IMR-90 (cell line): ENCODE data around the gene ALKBH1. TPM values are rescaled to one million over a fixed set of nuclear protein-coding genes. Genes with fewer than 3 reads are reported as not detected.

Experiments used
- ATAC-seq: fragments of 200-7000 bp; cut with Tn5 transposase; 2 replicates; pipeline ENCODE4 v1.9.1; 2020; ENCODE audit warnings: low read depth, mild to moderate bottlenecking, moderate library complexity
- BruUV-seq: library from RNA; stranded (reverse); fragments of 400-500 nt; replicated peaks from 2 replicates; lab custom pipeline; 2021; lab: Mats Ljungman, UMichigan
- CTCF ChIA-PET: fragments of 300-600 bp; formaldehyde crosslinking; extraction: SDS; loops from one replicate; lab custom pipeline; 2021; ENCODE audit warnings: antibody characterized with exemption; lab: Yijun Ruan, JAX
- POLR2A ChIA-PET: fragments of 300-600 bp; sonication (Branson Sonifier 250); formaldehyde crosslinking; loops from one replicate; lab custom pipeline; 2022; ENCODE audit warnings: antibody characterized with exemption; ENCODE audit not compliant: unreplicated experiment; lab: Charles Lee
- DNase-seq: peaks from one replicate; pipeline ENCODE4 v3.0.0; 2013
- H2AFZ ChIP-seq: replicated peaks from 2 replicates; pipeline ENCODE3; 2013; ENCODE audit warnings: low read length, mild to moderate bottlenecking; ENCODE audit not compliant: poor library complexity
- H2AK5ac ChIP-seq: 2 replicates; pipeline ENCODE4 v1.6.1; 2013; ENCODE audit warnings: low read depth, low read length, inconsistent platforms
- H2AK9ac ChIP-seq: replicated peaks from 2 replicates; pipeline ENCODE3; 2013; ENCODE audit warnings: mild to moderate bottlenecking, low read depth, low read length, moderate library complexity; ENCODE audit not compliant: poor library complexity
- H2BK120ac ChIP-seq: 2 replicates; pipeline ENCODE4 v1.6.1; 2013; ENCODE audit warnings: low read depth, low read length, inconsistent platforms
- H2BK15ac ChIP-seq: 3 replicates; pipeline ENCODE4 v1.6.1; 2013; ENCODE audit warnings: low read depth, low read length, inconsistent platforms
- H2BK20ac ChIP-seq: 2 replicates; pipeline ENCODE4 v1.6.1; 2013; ENCODE audit warnings: low read depth, mild to moderate bottlenecking, inconsistent platforms, low read length, moderate library complexity
- H2BK5ac ChIP-seq: 2 replicates; pipeline ENCODE4 v1.6.1; 2013; ENCODE audit warnings: mild to moderate bottlenecking, low read depth, low read length, inconsistent platforms; ENCODE audit not compliant: poor library complexity, severe bottlenecking
- H3K14ac ChIP-seq: replicated peaks from 2 replicates; pipeline ENCODE4 v1.6.1; 2013; ENCODE audit warnings: low read depth, low read length, inconsistent platforms
- H3K18ac ChIP-seq: 2 replicates; pipeline ENCODE4 v1.6.1; 2013; ENCODE audit warnings: low read depth, low read length, control low read depth
- H3K23ac ChIP-seq: 2 replicates; pipeline ENCODE4 v1.6.1; 2013; ENCODE audit warnings: low read depth, low read length, inconsistent platforms
- H3K27ac ChIP-seq: 2 replicates; pipeline ENCODE4 v1.5.1; 2013; ENCODE audit warnings: mild to moderate bottlenecking, control low read depth, low read length; ENCODE audit not compliant: insufficient read depth
- H3K27me3 ChIP-seq: 2 replicates; pipeline ENCODE4 v1.6.1; 2013; ENCODE audit warnings: low read length; ENCODE audit not compliant: control insufficient read depth, insufficient read depth
- H3K36me3 ChIP-seq: 2 replicates; pipeline ENCODE4 v1.6.1; 2013; ENCODE audit warnings: low read length, mixed read lengths; ENCODE audit not compliant: control insufficient read depth, insufficient read depth
- H3K4ac ChIP-seq: 2 replicates; pipeline ENCODE4 v1.6.1; 2013; ENCODE audit warnings: low read depth, low read length, inconsistent platforms
- H3K4me1 ChIP-seq: 2 replicates; pipeline ENCODE4 v1.6.1; 2013; ENCODE audit warnings: low read length, mixed read lengths; ENCODE audit not compliant: control insufficient read depth, insufficient read depth
- H3K4me2 ChIP-seq: 2 replicates; pipeline ENCODE4 v1.6.1; 2013; ENCODE audit warnings: low read depth, mild to moderate bottlenecking, control low read depth, low read length, moderate library complexity
- H3K4me3 ChIP-seq: 2 replicates; pipeline ENCODE4 v1.5.1; 2013; ENCODE audit warnings: low read depth, mild to moderate bottlenecking, control low read depth, low read length, moderate library complexity; ENCODE audit not compliant: insufficient read depth
- H3K56ac ChIP-seq: 2 replicates; pipeline ENCODE4 v1.6.1; 2013; ENCODE audit warnings: low read length, inconsistent platforms; ENCODE audit not compliant: insufficient read depth; ENCODE audit errors: extremely low read depth
- H3K79me1 ChIP-seq, 2 experiments: 2 replicates each; pipeline ENCODE4 v1.6.1; 2013; ENCODE audit warnings: low read length in 2 of 2, inconsistent platforms in 1 of 2, low read depth in 1 of 2
- H3K9ac ChIP-seq: 2 replicates; pipeline ENCODE4 v1.6.1; 2013; ENCODE audit warnings: low read depth, low read length, control low read depth
- H3K9me1 ChIP-seq: 2 replicates; pipeline ENCODE4 v1.6.1; 2013; ENCODE audit warnings: low read length, inconsistent platforms; ENCODE audit not compliant: insufficient read depth
- H3K9me3 ChIP-seq: 2 replicates; pipeline ENCODE4 v1.6.1; 2013; ENCODE audit warnings: low read length; ENCODE audit not compliant: control insufficient read depth, insufficient read depth
- H4K20me1 ChIP-seq: 2 replicates; pipeline ENCODE4 v1.6.1; 2013; ENCODE audit warnings: low read length, inconsistent platforms; ENCODE audit not compliant: insufficient read depth
- H4K5ac ChIP-seq: 2 replicates; pipeline ENCODE4 v1.6.1; 2013; ENCODE audit warnings: mild to moderate bottlenecking, low read depth, low read length, control low read depth
- H4K8ac ChIP-seq, 2 experiments: 2 replicates each; pipeline ENCODE4 v1.6.1; 2013; ENCODE audit warnings: low read depth in 2 of 2, low read length in 2 of 2, control low read depth in 1 of 2, inconsistent platforms in 1 of 2
- H4K91ac ChIP-seq: 2 replicates; pipeline ENCODE4 v1.6.1; 2013; ENCODE audit warnings: low read depth, low read length, inconsistent platforms; ENCODE audit not compliant: insufficient read depth
- CHD1 ChIP-seq: IDR thresholded peaks from 2 replicates; pipeline ENCODE4 v1.6.1; 2012; ENCODE audit warnings: low read depth, low read length, improper control_type of control experiment
- MAFK ChIP-seq: IDR thresholded peaks from 2 replicates; pipeline ENCODE4 v1.6.1; 2012; ENCODE audit warnings: low read depth, low read length, improper control_type of control experiment
- MXI1 ChIP-seq: IDR thresholded peaks from 2 replicates; pipeline ENCODE4 v1.6.1; 2012; ENCODE audit warnings: low read depth, mild to moderate bottlenecking, low read length, moderate library complexity, borderline replicate concordance
- RCOR1 ChIP-seq: IDR thresholded peaks from 2 replicates; pipeline ENCODE4 v1.6.1; 2012; ENCODE audit warnings: mild to moderate bottlenecking, low read length, improper control_type of control experiment; ENCODE audit not compliant: insufficient replicate concordance
- RFX5 ChIP-seq: IDR thresholded peaks from 2 replicates; pipeline ENCODE4 v1.8.0; 2012; ENCODE audit warnings: low read depth, mild to moderate bottlenecking, low read length, moderate library complexity
- WGBS, 2 experiments: methylation state at CpG; one replicate each; pipeline versions ENCODE4 v1.1.5 to v1.1.7; 2013; ENCODE audit warnings: missing lambda C conversion rate in 2 of 2; ENCODE audit not compliant: insufficient read length in 1 of 2; ENCODE audit errors: extremely low coverage in 2 of 2; 5-methylcytosine and 5-hydroxymethylcytosine counted together
- dilution Hi-C: fragments of 300-500 bp; cut with HindIII; formaldehyde crosslinking; loops from one replicate; pipeline ENCODE4 v1.14.3; 2018; ENCODE audit warnings: low sequenced_read_pairs; ENCODE audit not compliant: unreplicated experiment
- in situ Hi-C: fragments of 300-500 bp; cut with MboI; formaldehyde crosslinking; loops from 3 replicates; pipeline ENCODE4 v1.14.3; 2019; ENCODE audit warnings: low sequenced_read_pairs, inconsistent platforms, mixed read lengths
- intact Hi-C: fragments of 100-400 bp; cut with micrococcal nuclease; formaldehyde crosslinking; loops from 2 replicates; pipeline ENCODE4 v1.10.0; 2022
- polyA plus RNA-seq, 3 experiments: library from polyadenylated mRNA; depleted of rRNA; stranded (reverse); fragments of >200 nt; gene quantifications; 2 replicates each; pipeline ENCODE4 v1.2.3, GENCODE V29; 2012; ENCODE audit warnings: low replicate concordance in 1 of 3
- total RNA-seq: library from RNA; depleted of rRNA; stranded (reverse); fragments of >200 nt; gene quantifications from 2 replicates; pipeline ENCODE4 v1.2.3, GENCODE V29; 2012

The ALKBH1 gene
- total and polyA plus RNA-seq, 2 of the 4 experiments (the other 2 are of a cell fraction), result 10.0 to 10.8 TPM

DNA sequence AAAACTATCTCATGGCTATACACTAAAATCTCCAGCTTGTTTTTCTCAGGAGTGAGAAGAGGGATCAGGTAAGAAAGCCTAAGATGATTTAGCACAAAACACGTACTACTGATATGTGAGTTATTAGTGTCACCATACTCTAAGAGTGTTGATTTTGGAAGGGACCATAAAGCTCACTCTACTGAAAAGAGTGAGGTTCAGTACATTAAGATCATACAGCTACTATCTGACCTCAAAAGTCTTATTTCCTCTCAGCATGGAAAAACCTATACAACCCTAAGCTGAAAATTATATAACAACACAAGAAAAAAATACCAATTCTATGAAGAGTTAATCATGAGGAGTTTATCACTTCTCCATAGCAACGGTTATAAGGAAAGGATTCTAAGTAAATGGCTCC, 33.6 kb upstream of the ALKBH1 start:
- H3K36me3 ChIP-seq, result peaks cover 33% of the 10 kb centered on the region

More for the DNA sequence above, 33.6 kb upstream of the ALKBH1 start:
- ChIA-PET CTCF (no interaction called here), POLR2A (no interaction called here)
- ATAC-seq (no peak), DNase-seq (no peak)
- Histone ChIP-seq H3K9ac (no peak overlapping the region), H3K79me1 (peaks cover 21 to 39% of the 10 kb centered on the region in 2 experiments), H3K23ac (no peak overlapping the region), H3K4me3 (no peak overlapping the region), H3K9me3 (no peaks in the 10 kb centered on the region), H3K18ac (no peak overlapping the region), H4K91ac (no peak overlapping the region), H3K27ac (no peak overlapping the region), H3K27me3 (no peaks in the 10 kb centered on the region), H3K9me1 (no peaks in the 10 kb centered on the region; the same call in 1 of the 2 replicates), H3K4ac (no peak overlapping the region), H4K8ac (no peak overlapping the region), H3K4me1 (no peaks in the 10 kb centered on the region), H2AK5ac (no peak overlapping the region), H2AK9ac (no peak overlapping the region), H2BK5ac (no peak overlapping the region), H3K56ac (no peak overlapping the region), H2BK120ac (no peak overlapping the region), H2BK20ac (no peak overlapping the region), H4K20me1 (peaks cover 6% of the 10 kb centered on the region; the same call in 1 of the 2 replicates), H3K14ac (no peak overlapping the region), H4K5ac (no peak overlapping the region), H3K4me2 (no peak overlapping the region), H2AFZ (no peak overlapping the region), H2BK15ac (no peak overlapping the region)
- intact Hi-C loops, result no loop called here
- no TSS peak for BruUV-seq
- no CpG with 5 or more reads among the region's 2 CpGs for WGBS, 2 experiments
- dilution Hi-C loops, result no loop called here
- TF ChIP-seq MAFK (no peak), RFX5 (no peak), CHD1 (no peak), RCOR1 (no peak), MXI1 (no peak)
- in situ Hi-C loops, result no loop called here
